C1 segment of cervical spinal cord (tissue), 14 donors: ENCODE results near the gene PDGFB.
A peak's percentile ranks its signal among the peaks of the same experiment; 100 is the strongest.
"Not testable (repeated sequence)": the region's sequence is repeated elsewhere in the genome, so short reads cannot be mapped to it uniquely, and the experiment has no call there.

Source experiments
- DNase-seq, 14 donors: peaks; one replicate each; lab custom pipeline; 2025; lab: John Stamatoyannopoulos, UW

PDGFB gene

GRCh38 chr22:39229075-39229474 is 15.7 kb downstream of the PDGFB start:
- DNase-seq, result no peak

- DNase-seq, result no peak
Measured at GRCh38 chr22:39227542-39228272, 17.1 kb downstream of the PDGFB start.

GRCh38 chr22:39226353-39226752 is 18.4 kb downstream of the PDGFB start:
- DNase-seq, result no peak

- DNase-seq, result no peak
Measured at GRCh38 chr22:39225591-39225990, 19.2 kb downstream of the PDGFB start.

GRCh38 chr22:39224550-39224949 is 20.2 kb downstream of the PDGFB start:
- no peak for DNase-seq

GRCh38 chr22:39223091-39223710 is 21.6 kb downstream of the PDGFB start:
- peak in 1 of 14 donors; percentile 36 for DNase-seq

- no peak for DNase-seq
Measured at GRCh38 chr22:39221999-39222686, 22.6 kb downstream of the PDGFB start.

GRCh38 chr22:39220890-39221850 is 23.6 kb downstream of the PDGFB start:
- DNase-seq, result no peak

GRCh38 chr22:39220450-39220849 is 24.3 kb downstream of the PDGFB start:
- no peak for DNase-seq

- DNase-seq, result no peak
Measured at GRCh38 chr22:39219071-39220039, 25.4 kb downstream of the PDGFB start.

GRCh38 chr22:39218432-39218831 is 26.4 kb downstream of the PDGFB start:
- not testable (repeated sequence) for DNase-seq

- DNase-seq, result no peak
Measured at GRCh38 chr22:39216143-39216490, 28.7 kb downstream of the PDGFB start.

GRCh38 chr22:39215426-39216142 is 29.2 kb downstream of the PDGFB start:
- DNase-seq, result no peak

- DNase-seq, result no peak
Measured at GRCh38 chr22:39215070-39215396, 29.7 kb downstream of the PDGFB start.

- no peak for DNase-seq
Measured at GRCh38 chr22:39214383-39215069, 30.3 kb downstream of the PDGFB start.

- no peak for DNase-seq
Measured at GRCh38 chr22:39214006-39214382, 30.8 kb downstream of the PDGFB start.

GRCh38 chr22:39212721-39213376 is 31.9 kb downstream of the PDGFB start:
- no peak for DNase-seq

GRCh38 chr22:39209756-39210155 is 35.0 kb downstream of the PDGFB start:
- no peak for DNase-seq
